ENCODE measurements around the gene PGM2L1. TPM values are rescaled to one million over a fixed set of nuclear protein-coding genes. Genes with fewer than 3 reads are reported as not detected.

PGM2L1 gene
- total RNA-seq, 1 donor: 4.3 TPM

- TF ChIP-seq CTCF (IDR thresholded peaks at IDR 0.05; ENCODE audit: insufficient read depth, low read length): no peak
- no peak overlapping the region for H3K4me3 ChIP-seq (ENCODE audit: low read depth, low read length)
- peak; percentile 47 for DNase-seq (ENCODE audit: low read depth)
Measured at GRCh38 chr11:74330075-74330858, 68.0 kb downstream of the PGM2L1 start.

- TF ChIP-seq CTCF (IDR thresholded peaks at IDR 0.05; ENCODE audit: insufficient read depth, low read length): no peak
- no peak for DNase-seq (ENCODE audit: low read depth)
Measured at GRCh38 chr11:74327076-74327475, 71.2 kb downstream of the PGM2L1 start.

GRCh38 chr11:74326665-74327064 lies 71.6 kb downstream of the PGM2L1 start:
- no peak for DNase-seq (ENCODE audit: low read depth)
- no peak for TF ChIP-seq CTCF (IDR thresholded peaks at IDR 0.05; ENCODE audit: insufficient read depth, low read length)
- H3K4me3 ChIP-seq (ENCODE audit: low read depth, low read length): no peak overlapping the region

More at GRCh38 chr11:74327076-74327475, 71.2 kb downstream of the PGM2L1 start:
- no peak overlapping the region for H3K4me3 ChIP-seq (ENCODE audit: low read depth, low read length)

- TF ChIP-seq CTCF (IDR thresholded peaks at IDR 0.05; ENCODE audit: insufficient read depth, low read length): no peak
- no peak overlapping the region for H3K4me3 ChIP-seq (ENCODE audit: low read depth, low read length)
- peak; percentile 97 for DNase-seq (ENCODE audit: low read depth)
Measured at GRCh38 chr11:74325649-74326645, 72.3 kb downstream of the PGM2L1 start.

GRCh38 chr11:74322667-74323066 lies 75.6 kb downstream of the PGM2L1 start:
- TF ChIP-seq CTCF (IDR thresholded peaks at IDR 0.05; ENCODE audit: insufficient read depth, low read length): no peak
- DNase-seq (ENCODE audit: low read depth): peak; percentile 95
- no peak overlapping the region for H3K4me3 ChIP-seq (ENCODE audit: low read depth, low read length)

GRCh38 chr11:74321487-74322188 lies 76.6 kb downstream of the PGM2L1 start:
- peak; percentile 79 for TF ChIP-seq CTCF (IDR thresholded peaks at IDR 0.05; ENCODE audit: insufficient read depth, low read length)
- no peak overlapping the region for H3K4me3 ChIP-seq (ENCODE audit: low read depth, low read length)
- DNase-seq (ENCODE audit: low read depth): peak; percentile 80
